ENCODE results near the gene DECR2. TPM values are rescaled to one million over a fixed set of nuclear protein-coding genes. Genes with fewer than 3 reads are reported as not detected.
A peak's percentile ranks its signal among the peaks of the same experiment; 100 is the strongest.

DECR2 gene
- total RNA-seq, 1 experiment from 2014 or later, result 37.2 TPM

- Mint-ChIP-seq H3K36me3 (ENCODE audit: insufficient read depth, unreplicated experiment) (peaks cover 16% of the 10 kb centered on the region), H3K4me3 (ENCODE audit: unreplicated experiment) (peak overlapping the region; percentile 72), H3K9me3 (ENCODE audit: unreplicated experiment) (no peaks in the 10 kb centered on the region), H3K27me3 (ENCODE audit: insufficient read depth, unreplicated experiment) (no peaks in the 10 kb centered on the region), H3K27ac (ENCODE audit: low read depth, unreplicated experiment) (no peak overlapping the region), H3K4me1 (ENCODE audit: insufficient read depth, unreplicated experiment) (peaks cover 6% of the 10 kb centered on the region)
- intact Hi-C loops (cut with micrococcal nuclease), result no loop called here
- ChIA-PET POLR2A (interaction anchor here (0.7 to 1.0 kb wide), 3 partner anchors 10 to 405 kb away, joined by 3 to 7 read pairs (median 3); partner anchors contain the start of gene MRPL28), CTCF (no interaction called here)
- TF ChIP-seq CTCF (IDR thresholded peaks at IDR 0.05; ENCODE audit: unreplicated experiment), result no peak
- BruUV-seq (replicated peaks), result no TSS peak
- no peak for DNase-seq (ENCODE audit: unreplicated experiment)
These were observed 20.5 kb upstream of the DECR2 start for GRCh38 chr16:381012-381788.

GRCh38 chr16:381789-382717 lies 19.6 kb upstream of the DECR2 start, which contains the start of gene PGAP6:
Gene PGAP6 (minus strand): TSS chr16:381978. CDS start chr16:381821, 157 bp downstream.
- intact Hi-C loops (cut with micrococcal nuclease), result no loop called here
- BruUV-seq (replicated peaks), result no TSS peak
- peak; percentile 41 for DNase-seq (ENCODE audit: unreplicated experiment)
- H3K27ac Mint-ChIP-seq (ENCODE audit: low read depth, unreplicated experiment), result no peak within 1 kb of the TSS
- H3K4me1 Mint-ChIP-seq (ENCODE audit: insufficient read depth, unreplicated experiment), result peaks cover 6% of the 10 kb centered on the region
- TF ChIP-seq CTCF (IDR thresholded peaks at IDR 0.05; ENCODE audit: unreplicated experiment), result no peak
- ChIA-PET CTCF (no interaction called here), POLR2A (interaction anchor here (0.6 to 2.3 kb wide), 9 partner anchors 11 to 314 kb away, joined by 3 to 8 read pairs (median 3); partner anchors contain the start of genes CAPN15, DECR2, MRPL28 and RAB11FIP3)
- peak within 1 kb of the TSS; percentile 72 for H3K4me3 Mint-ChIP-seq (ENCODE audit: unreplicated experiment)
- H3K36me3 Mint-ChIP-seq (ENCODE audit: insufficient read depth, unreplicated experiment), result peaks cover 12% of the 10 kb centered on the region
- no peaks in the 10 kb centered on the region for H3K27me3 Mint-ChIP-seq (ENCODE audit: insufficient read depth, unreplicated experiment)
- H3K9me3 Mint-ChIP-seq (ENCODE audit: unreplicated experiment), result no peaks in the 10 kb centered on the region

DNA sequence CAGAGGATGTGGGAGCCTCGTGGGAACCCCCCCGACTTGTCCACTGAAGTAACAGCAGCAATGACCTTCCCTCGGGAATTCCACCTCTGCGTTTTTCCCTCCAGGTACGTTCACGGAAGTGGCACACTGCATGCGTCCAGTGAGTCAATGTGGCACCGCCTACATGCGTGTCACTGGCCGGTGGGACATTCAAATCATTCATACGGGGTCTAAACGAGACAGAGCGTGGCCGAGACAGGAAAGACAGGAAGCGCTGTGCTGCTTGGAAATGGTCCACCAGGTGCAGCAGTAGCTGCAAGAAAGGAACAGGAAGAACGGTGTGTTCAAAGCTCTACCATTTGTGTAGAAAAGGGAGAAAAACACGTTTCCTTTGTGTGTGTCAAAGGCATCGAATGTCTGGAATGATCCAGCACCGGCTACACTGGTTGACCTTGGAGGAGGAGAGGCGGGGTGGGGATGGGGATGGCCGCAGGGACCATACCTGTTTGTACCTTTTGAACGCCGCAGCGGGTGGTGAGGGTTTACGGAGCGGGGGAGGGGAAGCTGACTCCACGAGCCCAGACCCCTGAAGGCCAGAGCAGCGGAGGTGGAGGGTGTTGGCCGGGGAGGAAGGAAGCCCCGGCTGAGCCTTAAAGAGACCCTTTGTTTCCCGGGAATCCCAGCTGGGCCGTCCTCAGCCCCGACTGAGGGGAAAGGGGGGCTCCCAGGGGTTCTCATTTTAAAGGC lies 18.2 kb upstream of the DECR2 start:
- H3K9me3 Mint-ChIP-seq (ENCODE audit: unreplicated experiment), result no peaks in the 10 kb centered on the region
- peaks cover 9% of the 10 kb centered on the region for H3K36me3 Mint-ChIP-seq (ENCODE audit: insufficient read depth, unreplicated experiment)
- peak; percentile 51 for DNase-seq (ENCODE audit: unreplicated experiment)
- no peaks in the 10 kb centered on the region for H3K27me3 Mint-ChIP-seq (ENCODE audit: insufficient read depth, unreplicated experiment)
- H3K4me1 Mint-ChIP-seq (ENCODE audit: insufficient read depth, unreplicated experiment), result peaks cover 6% of the 10 kb centered on the region
- no TSS peak for BruUV-seq (replicated peaks)
- intact Hi-C loops (cut with micrococcal nuclease), result no loop called here
- ChIA-PET POLR2A (interaction anchor here (0.7 to 2.3 kb wide), 9 partner anchors 12 to 154 kb away, joined by 3 to 8 read pairs (median 3); partner anchors contain the start of genes CAPN15, DECR2, LUC7L and MRPL28), CTCF (interaction anchor here (0.5 to 0.6 kb wide), 2 partner anchors 12 to 187 kb away, joined by 4 read pairs; no protein-coding TSS in a partner anchor)
- TF ChIP-seq CTCF (IDR thresholded peaks at IDR 0.05; ENCODE audit: unreplicated experiment), result no peak
- no peak overlapping the region for H3K27ac Mint-ChIP-seq (ENCODE audit: low read depth, unreplicated experiment)
- H3K4me3 Mint-ChIP-seq (ENCODE audit: unreplicated experiment), result peak overlapping the region; percentile 72
